Duodenal mucosa (tissue), 2 donors: Measurements from ENCODE around the gene PUS10.
"Not testable (repeated sequence)": the region's sequence is repeated elsewhere in the genome, so short reads cannot be mapped to it uniquely, and the experiment has no call there.

Experiments
- H3K27ac ChIP-seq: one replicate; pipeline ENCODE4 v1.7.0; 2013; ENCODE audit warnings: low read depth, low read length
- H3K27me3 ChIP-seq, 2 donors: one replicate each; pipeline ENCODE4 v1.7.0; 2013; ENCODE audit warnings: low read length in 2 of 2, control low read depth in 1 of 2; ENCODE audit not compliant: insufficient read depth in 2 of 2, control insufficient read depth in 1 of 2
- H3K36me3 ChIP-seq, 2 donors: one replicate each; pipeline ENCODE4 v1.7.0; 2013; ENCODE audit warnings: low read length in 2 of 2, control low read depth in 1 of 2; ENCODE audit not compliant: insufficient read depth in 2 of 2, control insufficient read depth in 1 of 2
- H3K4me1 ChIP-seq, 2 donors: one replicate each; pipeline ENCODE4 v1.7.0; 2013; ENCODE audit warnings: low read length in 2 of 2, control low read depth in 1 of 2; ENCODE audit not compliant: insufficient read depth in 2 of 2, control insufficient read depth in 1 of 2
- H3K4me3 ChIP-seq, 2 donors: one replicate each; pipeline ENCODE4 v1.7.0; 2013; ENCODE audit warnings: low read length in 2 of 2, low read depth in 1 of 2
- H3K9ac ChIP-seq, 2 donors: one replicate each; pipeline ENCODE4 v1.7.0; 2013; ENCODE audit warnings: low read length in 2 of 2, low read depth in 1 of 2
- H3K9me3 ChIP-seq, 2 donors: one replicate each; pipeline ENCODE4 v1.7.0; 2013; ENCODE audit warnings: low read length in 2 of 2, control low read depth in 1 of 2; ENCODE audit not compliant: control insufficient read depth in 1 of 2

PUS10 gene

GRCh38 chr2:60906395-60906794, 111.7 kb downstream of the PUS10 start:
- Histone ChIP-seq H3K9ac (no peak overlapping the region), H3K4me3 (no peak overlapping the region), H3K36me3 (peaks cover 6 to 34% of the 10 kb centered on the region in 2 donors), H3K9me3 (no peaks in the 10 kb centered on the region), H3K4me1 (no peaks in the 10 kb centered on the region), H3K27me3 (no peaks in the 10 kb centered on the region), H3K27ac (no peak overlapping the region)

- not testable (repeated sequence) for H3K9me3 ChIP-seq, H3K4me1 ChIP-seq, H3K9ac ChIP-seq, H3K27ac ChIP-seq, H3K4me3 ChIP-seq, H3K27me3 ChIP-seq
- peaks cover 6 to 37% of the 10 kb centered on the region in 2 donors for H3K36me3 ChIP-seq
These were observed 112.2 kb downstream of the PUS10 start for GRCh38 chr2:60905867-60906266.

- H3K9ac ChIP-seq, H3K27ac ChIP-seq, H3K9me3 ChIP-seq, H3K4me1 ChIP-seq, H3K4me3 ChIP-seq, H3K27me3 ChIP-seq: not testable (repeated sequence)
- peaks cover 6 to 55% of the 10 kb centered on the region in 2 donors for H3K36me3 ChIP-seq
These were observed 116.8 kb downstream of the PUS10 start for GRCh38 chr2:60901296-60901695.

- no peak overlapping the region for H3K9ac ChIP-seq
- no peaks in the 10 kb centered on the region for H3K27me3 ChIP-seq
- no peaks in the 10 kb centered on the region for H3K4me1 ChIP-seq
- no peaks in the 10 kb centered on the region for H3K9me3 ChIP-seq
- H3K36me3 ChIP-seq = peaks cover 12 to 59% of the 10 kb centered on the region in 2 donors
- no peak overlapping the region for H3K27ac ChIP-seq
- H3K4me3 ChIP-seq = no peak overlapping the region
These were observed 118.2 kb downstream of the PUS10 start for GRCh38 chr2:60899892-60900249.

- Histone ChIP-seq H3K4me1 (no peaks in the 10 kb centered on the region), H3K9ac (no peak overlapping the region), H3K27me3 (no peaks in the 10 kb centered on the region), H3K36me3 (peaks cover 15 to 62% of the 10 kb centered on the region in 2 donors), H3K9me3 (no peaks in the 10 kb centered on the region), H3K27ac (no peak overlapping the region), H3K4me3 (no peak overlapping the region)
These were observed 118.7 kb downstream of the PUS10 start for GRCh38 chr2:60899230-60899891.

GRCh38 chr2:60898567-60898966, 119.5 kb downstream of the PUS10 start:
- H3K4me3 ChIP-seq = no peak overlapping the region
- peaks cover 16 to 66% of the 10 kb centered on the region in 2 donors for H3K36me3 ChIP-seq
- no peak overlapping the region for H3K27ac ChIP-seq
- no peaks in the 10 kb centered on the region for H3K9me3 ChIP-seq
- H3K4me1 ChIP-seq = no peaks in the 10 kb centered on the region
- H3K27me3 ChIP-seq = no peaks in the 10 kb centered on the region
- H3K9ac ChIP-seq = no peak overlapping the region
